Adrenal gland (tissue), 12 donors: ENCODE measurements around the gene SIDT1. TPM values are rescaled to one million over a fixed set of nuclear protein-coding genes. Genes with fewer than 3 reads are reported as not detected.

Experiments
- DNase-seq, 7 donors: peaks; one replicate each; pipeline ENCODE4 v3.0.0-alpha.2; 2019 to 2020
- H3K27ac ChIP-seq, 5 donors: fragments of 200-600 bp; sonication (generic) in 4 of 5; 1 replicate in 3 of 5; 2 replicates in 2 of 5; pipeline versions ENCODE4 v1.5.1 to v1.8.0; 2016 to 2020; ENCODE audit warnings: mild to moderate bottlenecking in 1 of 5
- H3K27me3 ChIP-seq: fragments of 200-600 bp; 2 replicates; pipeline ENCODE4 v1.8.0; 2021
- H3K36me3 ChIP-seq, 2 donors: fragments of 200-600 bp; replicated peaks in 1 of 2; 1 replicate in 1 of 2; 2 replicates in 1 of 2; pipeline versions ENCODE4 v1.5.1 to v1.8.0; 2018 to 2022
- H3K4me1 ChIP-seq, 2 donors: fragments of 200-600 bp; replicated peaks in 1 of 2; 1 replicate in 1 of 2; 2 replicates in 1 of 2; pipeline versions ENCODE4 v1.5.1 to v1.8.0; 2018 to 2021
- H3K4me3 ChIP-seq, 4 donors: fragments of 200-600 bp; sonication (generic) in 3 of 4; one replicate each; pipeline ENCODE4 v1.5.1; 2016 to 2018
- H3K9me3 ChIP-seq, 3 donors: fragments of 200-600 bp; sonication (generic) in 1 of 3; replicated peaks in 1 of 3; 1 replicate in 2 of 3; 2 replicates in 1 of 3; pipeline versions ENCODE4 v1.5.1 to v1.8.0; 2016 to 2021
- POLR2A ChIP-seq, 2 donors: fragments of 450-650 bp; IDR thresholded peaks; one replicate each; pipeline ENCODE4 v1.6.1; 2017; ENCODE audit warnings: antibody characterized with exemption in 2 of 2, mild to moderate bottlenecking in 2 of 2, moderate library complexity in 1 of 2
- WGBS, 4 donors: extraction: QIAGEN DNeasy Blood & Tissue Kit in 2 of 4; methylation state at CpG; one replicate each; pipeline versions ENCODE4 v1.1.5 to v1.1.7; 2013 to 2017; 5-methylcytosine and 5-hydroxymethylcytosine counted together
- intact Hi-C, 2 donors: fragments of 100-400 bp; cut with DNase I; formaldehyde crosslinking; loops; one replicate each; pipeline versions ENCODE4 v1.14.1 to v1.15.0; 2022 to 2023
- polyA plus RNA-seq, 3 donors: library from polyadenylated mRNA; stranded (reverse); fragments of 200-250 nt in 2 of 3; fragments of 350-450 nt in 1 of 3; fragmentation: Illumina TruSeq in 1 of 3; extraction: RNeasy Lipid Tissue Mini Kit (QIAGEN cat#74804) in 1 of 3; gene quantifications; one replicate each; pipeline ENCODE4 v1.2.3, GENCODE V29; 2013 to 2014
- total RNA-seq, 9 donors: library from RNA; depleted of rRNA in 4 of 9; stranded (reverse); fragments of >200 nt in 4 of 9; fragments of 120-200 nt in 1 of 9; fragmentation: NEBNext Ultra II Directional in 1 of 9; extraction: Animal tissue kit (Norgen Biotek cat#: 25700) in 1 of 9; gene quantifications; one replicate each; pipeline versions ENCODE4 v1.1.0 to v1.2.4, GENCODE V29; 2013 to 2023
- TF ChIP-seq, protein P1 (sequence below), 6 experiments: fragments of 450-650 bp in 4 of 6; fragments of 200-600 bp in 2 of 6; sonication (generic) in 1 of 6; IDR thresholded peaks; 1 replicate in 5 of 6; 2 replicates in 1 of 6; pipeline versions ENCODE4 v1.5.1 to v1.8.0; 2016 to 2021; ENCODE audit warnings: antibody characterized with exemption in 6 of 6, mild to moderate bottlenecking in 2 of 6, moderate library complexity in 1 of 6
- donor health status: healthy with polysubstance abuse.
- donor health status: Bipolar disorder and iron deficiency.
- donor health status: DM: yes; HTN: yes; CAD: no.
- donor health status: DM: no; HTN: no; CAD: no.
- donor health status: DM: no; HTN: no; CAD: no.
- donor health status: DM: yes; HTN: yes; CAD: no.

SIDT1 gene
- total and polyA plus RNA-seq, 12 donors, result 0.18 to 3.6 (median 2.3) TPM

GRCh38 chr3:113552851-113553250 is 20.5 kb downstream of the SIDT1 start:
- intact Hi-C loops, result no loop called here
- 53 to 71% (median 59%) methylated on average over 3 of the region's 3 CpGs for WGBS, 4 donors
- Histone ChIP-seq H3K36me3 (no peaks in the 10 kb centered on the region), H3K27me3 (peaks cover 6% of the 10 kb centered on the region), H3K27ac (no peak overlapping the region), H3K4me3 (no peak overlapping the region), H3K9me3 (no peaks in the 10 kb centered on the region), H3K4me1 (no peaks in the 10 kb centered on the region)
- no peak for TF ChIP-seq POLR2A (IDR thresholded peaks at IDR 0.05)
- TF ChIP-seq, protein P1, sequence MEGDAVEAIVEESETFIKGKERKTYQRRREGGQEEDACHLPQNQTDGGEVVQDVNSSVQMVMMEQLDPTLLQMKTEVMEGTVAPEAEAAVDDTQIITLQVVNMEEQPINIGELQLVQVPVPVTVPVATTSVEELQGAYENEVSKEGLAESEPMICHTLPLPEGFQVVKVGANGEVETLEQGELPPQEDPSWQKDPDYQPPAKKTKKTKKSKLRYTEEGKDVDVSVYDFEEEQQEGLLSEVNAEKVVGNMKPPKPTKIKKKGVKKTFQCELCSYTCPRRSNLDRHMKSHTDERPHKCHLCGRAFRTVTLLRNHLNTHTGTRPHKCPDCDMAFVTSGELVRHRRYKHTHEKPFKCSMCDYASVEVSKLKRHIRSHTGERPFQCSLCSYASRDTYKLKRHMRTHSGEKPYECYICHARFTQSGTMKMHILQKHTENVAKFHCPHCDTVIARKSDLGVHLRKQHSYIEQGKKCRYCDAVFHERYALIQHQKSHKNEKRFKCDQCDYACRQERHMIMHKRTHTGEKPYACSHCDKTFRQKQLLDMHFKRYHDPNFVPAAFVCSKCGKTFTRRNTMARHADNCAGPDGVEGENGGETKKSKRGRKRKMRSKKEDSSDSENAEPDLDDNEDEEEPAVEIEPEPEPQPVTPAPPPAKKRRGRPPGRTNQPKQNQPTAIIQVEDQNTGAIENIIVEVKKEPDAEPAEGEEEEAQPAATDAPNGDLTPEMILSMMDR (IDR thresholded peaks at IDR 0.05), result no peak
- no peak for DNase-seq

GRCh38 chr3:113555138-113555537 is 22.8 kb downstream of the SIDT1 start:
- H3K4me1 ChIP-seq, result no peaks in the 10 kb centered on the region
- H3K4me3 ChIP-seq, result no peak overlapping the region
- H3K27me3 ChIP-seq, result peaks cover 6% of the 10 kb centered on the region
- intact Hi-C loops, result no loop called here
- TF ChIP-seq, protein P1 (IDR thresholded peaks at IDR 0.05), result no peak
- no peak for TF ChIP-seq POLR2A (IDR thresholded peaks at IDR 0.05)
- DNase-seq, result no peak
- H3K27ac ChIP-seq, result no peak overlapping the region
- 80 to 92% (median 87%) methylated on average over 1 of the region's 1 CpG for WGBS, 4 donors
- no peaks in the 10 kb centered on the region for H3K36me3 ChIP-seq
- no peaks in the 10 kb centered on the region for H3K9me3 ChIP-seq

- 79 to 87% (median 84%) methylated on average over 6 of the region's 6 CpGs for WGBS, 4 donors
These were observed 24.1 kb downstream of the SIDT1 start for GRCh38 chr3:113556316-113556945.

GRCh38 chr3:113556946-113557335 is 24.6 kb downstream of the SIDT1 start:
- 90 to 96% (median 92%) methylated on average over 7 of the region's 7 CpGs for WGBS, 4 donors
- Histone ChIP-seq H3K36me3 (no peaks in the 10 kb centered on the region), H3K27me3 (peaks cover 6% of the 10 kb centered on the region), H3K9me3 (no peaks in the 10 kb centered on the region), H3K4me3 (no peak overlapping the region), H3K27ac (no peak overlapping the region), H3K4me1 (peaks cover 0 to 10% of the 10 kb centered on the region in 2 donors)
- no peak for TF ChIP-seq POLR2A (IDR thresholded peaks at IDR 0.05)
- TF ChIP-seq, protein P1 (IDR thresholded peaks at IDR 0.05), result no peak
- no peak for DNase-seq
- intact Hi-C loops, result no loop called here

More at GRCh38 chr3:113556316-113556945, 24.1 kb downstream of the SIDT1 start:
- no peak for TF ChIP-seq POLR2A (IDR thresholded peaks at IDR 0.05)
- Histone ChIP-seq H3K27ac (no peak overlapping the region), H3K4me1 (peaks cover 0 to 10% of the 10 kb centered on the region in 2 donors), H3K27me3 (peaks cover 6% of the 10 kb centered on the region), H3K9me3 (no peaks in the 10 kb centered on the region), H3K36me3 (no peaks in the 10 kb centered on the region), H3K4me3 (no peak overlapping the region)
- DNase-seq, result no peak
- intact Hi-C loops, result no loop called here

DNA sequence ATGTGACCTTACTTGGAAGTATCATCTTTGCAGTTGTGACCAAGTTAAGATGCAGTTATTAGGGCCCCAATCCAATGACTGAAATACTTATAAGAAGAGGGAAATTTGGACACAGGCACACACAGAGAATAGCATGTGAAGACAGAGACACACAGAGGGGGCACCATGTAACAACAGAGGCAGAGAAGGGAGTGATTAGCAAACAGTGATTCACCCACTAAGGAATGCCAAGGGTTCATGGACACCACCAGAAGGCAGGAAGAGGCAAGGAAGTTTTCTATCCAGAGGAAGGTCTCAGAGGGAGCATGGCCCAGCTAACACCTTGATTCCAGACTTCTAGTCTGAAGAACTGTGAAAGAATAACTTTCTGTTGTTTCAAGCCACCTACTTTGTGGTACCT is 25.0 kb downstream of the SIDT1 start:
- intact Hi-C loops, result no loop called here
- DNase-seq, result no peak
- H3K36me3 ChIP-seq, result no peaks in the 10 kb centered on the region
- H3K9me3 ChIP-seq, result no peaks in the 10 kb centered on the region
- H3K4me3 ChIP-seq, result no peak overlapping the region
- H3K27ac ChIP-seq, result no peak overlapping the region
- TF ChIP-seq, protein P1 (IDR thresholded peaks at IDR 0.05), result no peak
- TF ChIP-seq POLR2A (IDR thresholded peaks at IDR 0.05), result no peak
- H3K4me1 ChIP-seq, result peaks cover 0 to 10% of the 10 kb centered on the region in 2 donors
- H3K27me3 ChIP-seq, result peaks cover 4% of the 10 kb centered on the region
